A204.1 (cell line): ENCODE data around the gene MCM5.
A peak's percentile ranks its signal among the peaks of the same experiment; 100 is the strongest.
"Not testable (repeated sequence)": the region's sequence is repeated elsewhere in the genome, so short reads cannot be mapped to it uniquely, and the experiment has no call there.

Source experiments
- FAIRE-seq: peaks from 2 replicates; lab custom pipeline; 2012; peaks lifted over from hg19 to GRCh38; lab: Jason Lieb, UNC

Gene MCM5

GRCh38 chr22:35399678-35400500 is at the start of gene MCM5:
MCM5 (plus strand) TSS chr22:35400140; CDS start chr22:35400439, 299 bp downstream.
- FAIRE-seq = peak; percentile 99

GRCh38 chr22:35350539-35351503 is 49.1 kb upstream of the MCM5 start:
- FAIRE-seq = peak; percentile 76

- no peak for FAIRE-seq
Measured at GRCh38 chr22:35352214-35353111, 47.5 kb upstream of the MCM5 start.

GRCh38 chr22:35353318-35353717 is 46.6 kb upstream of the MCM5 start:
- no peak for FAIRE-seq

- no peak for FAIRE-seq
Measured at GRCh38 chr22:35354068-35354467, 45.9 kb upstream of the MCM5 start.

GRCh38 chr22:35357883-35358621 is 41.9 kb upstream of the MCM5 start:
- FAIRE-seq = no peak

GRCh38 chr22:35359380-35360065 is 40.4 kb upstream of the MCM5 start:
- FAIRE-seq = no peak

GRCh38 chr22:35361001-35361558 is 38.9 kb upstream of the MCM5 start:
- no peak for FAIRE-seq

GRCh38 chr22:35363566-35364086 is 36.3 kb upstream of the MCM5 start:
- no peak for FAIRE-seq

- not testable (repeated sequence) for FAIRE-seq
Measured at GRCh38 chr22:35364230-35364629, 35.7 kb upstream of the MCM5 start.

- no peak for FAIRE-seq
Measured at GRCh38 chr22:35367331-35367886, 32.5 kb upstream of the MCM5 start.

GRCh38 chr22:35368386-35368785 is 31.6 kb upstream of the MCM5 start:
- no peak for FAIRE-seq

GRCh38 chr22:35369996-35370395 is 29.9 kb upstream of the MCM5 start:
- no peak for FAIRE-seq

- no peak for FAIRE-seq
Measured at GRCh38 chr22:35373781-35374180, 26.2 kb upstream of the MCM5 start.

- no peak for FAIRE-seq
Measured at GRCh38 chr22:35375031-35375430, 24.9 kb upstream of the MCM5 start.

- no peak for FAIRE-seq
Measured at GRCh38 chr22:35375526-35375925, 24.4 kb upstream of the MCM5 start.

- FAIRE-seq = no peak
Measured at GRCh38 chr22:35376728-35377472, 23.0 kb upstream of the MCM5 start.

- FAIRE-seq = no peak
Measured at GRCh38 chr22:35377735-35378134, 22.2 kb upstream of the MCM5 start.

GRCh38 chr22:35378621-35379020 is 21.3 kb upstream of the MCM5 start:
- FAIRE-seq = no peak
